HG02642 (cell line): ENCODE results near the gene STXBP5.

ENCODE experiments used
- ATAC-seq: cut with Tn5 transposase; IDR thresholded peaks from one replicate; pipeline ENCODE4 v1.9.1; 2021; ENCODE audit warnings: mild to moderate bottlenecking; ENCODE audit not compliant: unreplicated experiment, poor library complexity

The STXBP5 gene

GRCh38 chr6:147282566-147282959 is 78.3 kb downstream of the STXBP5 start:
- ATAC-seq, result no peak

- no peak for ATAC-seq
These were observed 79.2 kb downstream of the STXBP5 start for GRCh38 chr6:147283460-147283859.

- peak; percentile 62 for ATAC-seq
These were observed 81.1 kb downstream of the STXBP5 start for GRCh38 chr6:147285087-147285855.

- ATAC-seq, result no peak
These were observed 83.7 kb downstream of the STXBP5 start for GRCh38 chr6:147287869-147288271.

- ATAC-seq, result no peak
These were observed 92.9 kb downstream of the STXBP5 start for GRCh38 chr6:147297124-147297523.

GRCh38 chr6:147297663-147298316 is 93.6 kb downstream of the STXBP5 start:
- ATAC-seq, result no peak

- ATAC-seq, result no peak
These were observed 94.2 kb downstream of the STXBP5 start for GRCh38 chr6:147298461-147298860.

GRCh38 chr6:147299035-147299434 is 94.8 kb downstream of the STXBP5 start:
- ATAC-seq, result no peak

GRCh38 chr6:147301070-147301469 is 96.9 kb downstream of the STXBP5 start:
- ATAC-seq, result no peak

- no peak for ATAC-seq
These were observed 99.8 kb downstream of the STXBP5 start for GRCh38 chr6:147304016-147304415.

- no peak for ATAC-seq
These were observed 106.3 kb downstream of the STXBP5 start for GRCh38 chr6:147310521-147310920.

- ATAC-seq, result no peak
These were observed 107.0 kb downstream of the STXBP5 start for GRCh38 chr6:147311218-147311617.

- ATAC-seq, result no peak
These were observed 117.0 kb downstream of the STXBP5 start for GRCh38 chr6:147321260-147321659.

GRCh38 chr6:147322299-147323162 is 118.3 kb downstream of the STXBP5 start:
- ATAC-seq, result peak; percentile 98

- ATAC-seq, result no peak
These were observed 121.3 kb downstream of the STXBP5 start for GRCh38 chr6:147325557-147325956.

GRCh38 chr6:147331401-147331800 is 127.2 kb downstream of the STXBP5 start:
- no peak for ATAC-seq

GRCh38 chr6:147337921-147338320 is 133.7 kb downstream of the STXBP5 start:
- ATAC-seq, result no peak

GRCh38 chr6:147341486-147341885 is 137.3 kb downstream of the STXBP5 start:
- no peak for ATAC-seq

- ATAC-seq, result no peak
These were observed 141.7 kb downstream of the STXBP5 start for GRCh38 chr6:147345902-147346301.

GRCh38 chr6:147347179-147347881 is 143.1 kb downstream of the STXBP5 start:
- ATAC-seq, result no peak
